Karpas-422 (cell line): ENCODE results near the gene GPI. TPM values are rescaled to one million over a fixed set of nuclear protein-coding genes. Genes with fewer than 3 reads are reported as not detected.

Experiments
- DNase-seq: peaks from one replicate; pipeline ENCODE4 v3.0.0-alpha.2; 2015
- H2AFZ ChIP-seq: fragments of 200-600 bp; sonication (generic); 2 replicates; pipeline ENCODE4 v1.6.1; 2014; ENCODE audit warnings: antibody characterized with exemption, low read length, mixed read lengths
- H3K27ac ChIP-seq: fragments of 200-600 bp; sonication (generic); 2 replicates; pipeline ENCODE4 v1.5.1; 2014; ENCODE audit warnings: mild to moderate bottlenecking, low read length, moderate library complexity
- H3K27me3 ChIP-seq: fragments of 200-600 bp; sonication (generic); 2 replicates; pipeline ENCODE4 v1.6.1; 2014; ENCODE audit warnings: low read length, mixed read lengths
- H3K36me3 ChIP-seq: fragments of 200-600 bp; sonication (generic); 2 replicates; pipeline ENCODE4 v1.6.1; 2014; ENCODE audit warnings: low read length, mixed read lengths; ENCODE audit not compliant: insufficient read depth
- H3K4me1 ChIP-seq: fragments of 200-600 bp; sonication (generic); 2 replicates; pipeline ENCODE4 v1.6.1; 2014; ENCODE audit warnings: mild to moderate bottlenecking, low read length, mixed read lengths
- H3K4me2 ChIP-seq: fragments of 200-600 bp; sonication (generic); 2 replicates; pipeline ENCODE4 v1.6.1; 2014; ENCODE audit warnings: low read length, low read depth, mild to moderate bottlenecking; ENCODE audit not compliant: poor library complexity, severe bottlenecking
- H3K4me3 ChIP-seq: fragments of 200-600 bp; sonication (generic); 2 replicates; pipeline ENCODE4 v1.5.1; 2014; ENCODE audit warnings: mild to moderate bottlenecking, antibody characterized with exemption, low read length, mixed read lengths
- H3K79me2 ChIP-seq: fragments of 200-600 bp; sonication (generic); 2 replicates; pipeline ENCODE4 v1.6.1; 2014; ENCODE audit warnings: mild to moderate bottlenecking, low read length, mixed read lengths
- H3K9ac ChIP-seq: fragments of 200-600 bp; sonication (generic); 2 replicates; pipeline ENCODE4 v1.6.0; 2014; ENCODE audit warnings: low read length
- H3K9me2 ChIP-seq: fragments of 200-600 bp; sonication (generic), shearing (Covaris generic); replicated peaks from 2 replicates; pipeline ENCODE4 v1.6.0; 2014; ENCODE audit warnings: mild to moderate bottlenecking, low read length, moderate library complexity; ENCODE audit not compliant: insufficient read depth
- H3K9me3 ChIP-seq: fragments of 300-700, 200-600 bp; sonication (generic); 2 replicates; pipeline ENCODE4 v1.6.1; 2014; ENCODE audit warnings: low read length, mixed read lengths
- H4K20me1 ChIP-seq: fragments of 200-600 bp; sonication (generic); 2 replicates; pipeline ENCODE4 v1.6.1; 2014; ENCODE audit warnings: mild to moderate bottlenecking, antibody characterized with exemption, low read length, low read depth; ENCODE audit not compliant: insufficient read depth
- total RNA-seq: library from RNA; depleted of rRNA; stranded (reverse); fragments of >200 nt; shearing (Covaris generic); gene quantifications from 2 replicates; pipeline ENCODE4 v1.2.3, GENCODE V29; 2014; ENCODE audit warnings: low replicate concordance

Gene GPI
- total RNA-seq, 1 experiment from 2014 or later, result 219 TPM

GRCh38 chr19:34402074-34402600 is 37.1 kb downstream of the GPI start:
- H3K9me3 ChIP-seq, result no peaks in the 10 kb centered on the region
- H3K4me2 ChIP-seq, result no peak overlapping the region
- H3K9me2 ChIP-seq, result no peaks in the 10 kb centered on the region
- no peak overlapping the region for H3K4me3 ChIP-seq
- peaks cover 15% of the 10 kb centered on the region for H3K4me1 ChIP-seq
- H2AFZ ChIP-seq, result no peak overlapping the region
- no peak overlapping the region for H3K27ac ChIP-seq
- peaks cover 20% of the 10 kb centered on the region for H3K36me3 ChIP-seq
- no peaks in the 10 kb centered on the region for H4K20me1 ChIP-seq
- H3K79me2 ChIP-seq, result peaks cover 25% of the 10 kb centered on the region
- DNase-seq, result no peak
- H3K27me3 ChIP-seq, result no peaks in the 10 kb centered on the region
- H3K9ac ChIP-seq, result no peak overlapping the region

DNA sequence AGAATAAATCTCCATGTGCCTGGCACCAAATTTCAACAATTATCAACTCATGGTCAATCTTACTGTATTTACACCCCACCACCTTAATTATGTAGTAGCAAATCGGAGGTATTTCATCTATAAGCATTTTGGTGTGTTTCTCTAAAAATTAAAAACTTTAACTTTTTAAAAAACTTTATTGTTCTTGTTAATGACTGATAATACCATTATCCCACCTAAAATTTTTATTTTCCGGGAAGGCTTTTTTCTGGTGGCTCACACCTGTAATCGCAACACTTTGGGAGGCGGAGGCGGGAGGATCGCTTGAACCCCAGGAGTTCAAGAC is 38.8 kb downstream of the GPI start:
- Histone ChIP-seq H3K9ac (peak overlapping the region; percentile 90), H3K79me2 (peaks cover 41% of the 10 kb centered on the region), H3K27ac (no peak overlapping the region), H3K9me3 (no peaks in the 10 kb centered on the region), H3K27me3 (no peaks in the 10 kb centered on the region), H3K4me2 (peak overlapping the region; percentile 77), H2AFZ (peak overlapping the region; percentile 100), H4K20me1 (no peaks in the 10 kb centered on the region), H3K9me2 (no peaks in the 10 kb centered on the region), H3K36me3 (peaks cover 25% of the 10 kb centered on the region), H3K4me3 (peak overlapping the region; percentile 94), H3K4me1 (peaks cover 23% of the 10 kb centered on the region)
- no peak for DNase-seq

DNA sequence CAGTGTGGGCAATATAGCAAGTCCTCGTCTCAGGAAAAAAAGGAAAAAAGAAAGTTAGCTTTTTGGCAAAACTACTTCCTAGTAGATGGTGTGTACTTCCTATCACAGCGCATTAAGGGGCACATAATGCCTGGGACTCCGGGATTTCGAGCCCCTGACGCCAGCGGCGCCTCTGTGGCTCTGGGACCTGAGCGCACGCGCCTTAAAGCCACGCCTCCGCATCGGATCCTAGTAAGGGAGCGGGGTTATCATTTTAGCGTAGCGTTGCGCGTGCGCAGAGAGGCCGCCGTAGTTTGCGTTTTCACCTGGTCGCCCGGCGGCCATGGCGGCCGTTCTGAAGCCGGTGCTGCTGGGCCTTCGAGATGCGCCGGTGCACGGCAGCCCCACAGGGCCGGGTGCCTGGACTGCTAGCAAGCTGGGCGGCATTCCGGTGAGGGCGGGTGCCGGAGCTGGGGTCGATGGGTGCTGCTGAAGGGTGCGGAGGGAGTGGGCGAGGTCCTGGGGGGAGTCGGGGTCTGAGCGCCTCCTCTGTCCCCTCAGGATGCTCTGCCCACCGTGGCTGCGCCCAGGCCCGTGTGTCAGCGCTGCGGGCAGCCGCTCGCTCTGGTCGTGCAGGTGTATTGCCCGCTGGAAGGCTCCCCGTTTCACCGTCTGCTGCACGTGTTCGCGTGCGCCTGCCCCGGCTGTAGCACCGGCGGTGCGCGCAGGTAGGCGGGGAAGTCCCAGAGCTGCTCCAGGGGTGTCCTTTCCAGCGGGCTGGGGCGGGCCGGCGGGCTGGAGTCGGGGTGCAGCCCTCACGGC is 39.3 kb downstream of the GPI start, which contains the start of gene PDCD2L:
TSS of gene PDCD2L (plus strand) at position 291 of the 801 bp plus-strand sequence. CDS start at position 323, 32 bp downstream.
- H4K20me1 ChIP-seq, result no peaks in the 10 kb centered on the region
- H3K9ac ChIP-seq, result peak within 1 kb of the TSS; percentile 90
- H3K9me3 ChIP-seq, result no peaks in the 10 kb centered on the region
- peaks cover 29% of the 10 kb centered on the region for H3K36me3 ChIP-seq
- peak within 1 kb of the TSS; percentile 100 for H2AFZ ChIP-seq
- H3K79me2 ChIP-seq, result peaks cover 46% of the 10 kb centered on the region
- H3K4me2 ChIP-seq, result peak within 1 kb of the TSS; percentile 77
- H3K4me3 ChIP-seq, result peak within 1 kb of the TSS; percentile 94
- peak; percentile 97 for DNase-seq
- no peaks in the 10 kb centered on the region for H3K27me3 ChIP-seq
- H3K27ac ChIP-seq, result peak within 1 kb of the TSS; percentile 29; the same call in 1 of the 2 replicates
- peaks cover 26% of the 10 kb centered on the region for H3K4me1 ChIP-seq
- H3K9me2 ChIP-seq, result no peaks in the 10 kb centered on the region

DNA sequence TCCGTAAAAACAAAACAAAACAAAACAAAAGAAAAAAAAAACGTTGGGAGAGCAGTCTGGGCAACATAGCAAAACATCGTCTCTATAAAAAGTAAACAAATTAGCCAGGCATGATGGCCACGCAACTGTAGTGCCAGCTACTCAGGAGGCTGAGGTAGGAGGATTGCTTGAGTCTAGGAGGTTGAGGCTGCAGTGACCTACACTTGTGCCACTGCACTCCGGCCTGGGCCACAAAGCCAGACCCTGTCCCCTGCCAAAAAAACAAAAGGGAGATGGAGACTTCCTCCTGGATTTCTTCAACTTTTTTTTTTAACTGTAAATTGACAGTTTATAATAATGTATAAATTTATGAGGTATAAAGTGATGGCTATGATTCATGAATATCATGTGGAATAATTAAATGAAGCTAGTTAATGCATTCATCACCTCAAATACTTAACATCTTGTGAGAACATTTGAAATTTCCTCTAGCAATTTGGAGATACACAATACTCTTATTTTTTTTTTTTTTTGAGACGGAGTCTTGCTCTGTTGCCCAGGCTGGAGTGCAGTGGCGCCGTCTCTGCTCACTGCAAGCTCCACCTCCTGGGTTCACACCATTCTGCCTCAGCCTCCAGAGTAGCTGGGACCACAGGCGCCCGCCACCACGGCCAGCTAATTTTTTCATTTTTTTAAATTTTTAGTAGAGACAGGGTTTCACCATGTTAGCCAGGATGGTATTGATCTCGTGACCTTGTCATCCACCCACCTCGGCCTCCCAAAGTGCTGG is 41.1 kb downstream of the GPI start:
- DNase-seq, result no peak
- no peaks in the 10 kb centered on the region for H3K27me3 ChIP-seq
- H3K4me3 ChIP-seq, result peak overlapping the region; percentile 94; the same call in 1 of the 2 replicates
- H3K9me3 ChIP-seq, result no peaks in the 10 kb centered on the region
- no peaks in the 10 kb centered on the region for H3K9me2 ChIP-seq
- no peaks in the 10 kb centered on the region for H4K20me1 ChIP-seq
- H3K36me3 ChIP-seq, result peaks cover 28% of the 10 kb centered on the region
- no peak overlapping the region for H2AFZ ChIP-seq
- peak overlapping the region; percentile 77 for H3K4me2 ChIP-seq
- no peak overlapping the region for H3K9ac ChIP-seq
- peaks cover 57% of the 10 kb centered on the region for H3K79me2 ChIP-seq
- peaks cover 27% of the 10 kb centered on the region for H3K4me1 ChIP-seq
- H3K27ac ChIP-seq, result no peak overlapping the region

DNA sequence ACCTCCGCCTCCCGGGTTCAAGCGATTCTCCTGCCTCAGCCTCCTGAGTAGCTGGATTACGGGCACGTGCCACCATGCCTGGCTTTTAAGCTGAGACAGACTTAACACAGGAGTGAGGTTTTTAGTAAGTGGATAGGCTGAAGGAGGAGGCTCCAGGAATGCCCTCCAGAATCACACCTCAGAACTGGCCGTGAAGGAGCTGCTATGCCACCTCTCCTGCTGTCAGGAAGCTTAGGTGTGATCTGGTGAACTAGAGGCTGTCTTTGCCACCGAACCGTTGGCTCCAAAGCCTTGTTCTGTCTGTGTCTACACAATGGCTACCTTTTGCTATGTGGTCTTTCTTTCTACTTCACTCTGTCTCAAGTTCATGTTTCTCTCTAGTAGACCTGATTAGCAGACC is 43.4 kb downstream of the GPI start:
- Histone ChIP-seq H2AFZ (no peak overlapping the region), H3K27me3 (no peaks in the 10 kb centered on the region), H3K27ac (no peak overlapping the region), H3K4me2 (no peak overlapping the region), H3K9ac (no peak overlapping the region), H3K9me2 (no peaks in the 10 kb centered on the region), H3K36me3 (peaks cover 29% of the 10 kb centered on the region), H3K4me1 (peaks cover 27% of the 10 kb centered on the region), H3K9me3 (no peaks in the 10 kb centered on the region), H3K4me3 (no peak overlapping the region), H4K20me1 (no peaks in the 10 kb centered on the region), H3K79me2 (peaks cover 62% of the 10 kb centered on the region)
- no peak for DNase-seq

GRCh38 chr19:34409189-34410164 is 44.5 kb downstream of the GPI start:
- peaks cover 63% of the 10 kb centered on the region for H3K79me2 ChIP-seq
- DNase-seq, result no peak
- H3K27ac ChIP-seq, result no peak overlapping the region
- H3K27me3 ChIP-seq, result no peaks in the 10 kb centered on the region
- H3K4me3 ChIP-seq, result no peak overlapping the region
- no peaks in the 10 kb centered on the region for H3K9me3 ChIP-seq
- no peaks in the 10 kb centered on the region for H4K20me1 ChIP-seq
- no peak overlapping the region for H3K4me2 ChIP-seq
- H3K36me3 ChIP-seq, result peaks cover 34% of the 10 kb centered on the region
- no peaks in the 10 kb centered on the region for H3K9me2 ChIP-seq
- H2AFZ ChIP-seq, result no peak overlapping the region
- peaks cover 21% of the 10 kb centered on the region for H3K4me1 ChIP-seq
- no peak overlapping the region for H3K9ac ChIP-seq

DNA sequence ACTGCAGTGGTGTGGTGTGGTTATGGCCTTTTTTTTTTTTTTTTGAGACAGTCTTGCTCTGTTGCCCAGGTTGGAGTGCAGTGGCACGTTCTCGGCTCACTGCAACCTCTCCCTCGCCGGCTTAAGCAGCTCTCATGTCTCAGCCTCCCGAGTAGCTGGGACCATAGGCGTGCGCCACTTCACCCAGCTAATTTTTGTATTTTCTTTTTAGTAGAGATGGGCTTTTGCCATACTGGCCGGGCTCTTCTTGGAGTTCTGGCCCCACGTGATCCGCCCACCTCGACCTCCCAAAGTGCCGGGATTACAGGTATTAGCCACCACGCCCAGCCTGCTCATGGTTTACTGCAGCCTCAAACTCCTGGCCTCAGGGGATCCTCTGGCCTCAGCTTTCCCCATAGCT is 46.2 kb downstream of the GPI start:
- Histone ChIP-seq H3K27ac (no peak overlapping the region), H3K4me2 (no peak overlapping the region), H3K4me3 (no peak overlapping the region), H3K36me3 (peaks cover 45% of the 10 kb centered on the region), H3K4me1 (peaks cover 13% of the 10 kb centered on the region), H4K20me1 (no peaks in the 10 kb centered on the region), H3K9me3 (no peaks in the 10 kb centered on the region), H3K27me3 (no peaks in the 10 kb centered on the region), H2AFZ (no peak overlapping the region), H3K79me2 (peaks cover 46% of the 10 kb centered on the region), H3K9me2 (no peaks in the 10 kb centered on the region), H3K9ac (no peak overlapping the region)
- DNase-seq, result no peak
